HepG2 (cell line): ENCODE data around the gene G6PD. TPM values are rescaled to one million over a fixed set of nuclear protein-coding genes. Genes with fewer than 3 reads are reported as not detected.
A peak's percentile ranks its signal among the peaks of the same experiment; 100 is the strongest.

Source experiments
- ARNTL ChIP-seq: sonication (generic); formaldehyde crosslinking; IDR thresholded peaks from 2 replicates; pipeline ENCODE4 v1.4.0; 2020; ENCODE audit warnings: mild to moderate bottlenecking, missing genetic modification reagents
- ATF2 ChIP-seq: sonication (generic); formaldehyde crosslinking; IDR thresholded peaks from 2 replicates; pipeline ENCODE4 v1.4.0; 2020; ENCODE audit warnings: missing genetic modification reagents
- ISL2 ChIP-seq: sonication (generic); formaldehyde crosslinking; IDR thresholded peaks from 2 replicates; pipeline ENCODE4 v1.5.0; 2020; ENCODE audit warnings: missing genetic modification reagents
- KLF11 ChIP-seq: IDR thresholded peaks from 2 replicates; pipeline ENCODE4 v1.6.1; 2016; ENCODE audit warnings: missing compliant biosample characterization
- KLF9 ChIP-seq: IDR thresholded peaks from 2 replicates; pipeline ENCODE4 v1.6.1; 2016; ENCODE audit warnings: low read depth
- MATR3 ChIP-seq: sonication (generic); formaldehyde crosslinking; IDR thresholded peaks from 2 replicates; pipeline ENCODE4 v1.4.0; 2020; ENCODE audit warnings: missing genetic modification reagents
- MEIS1 ChIP-seq: sonication (generic); formaldehyde crosslinking; IDR thresholded peaks from 2 replicates; pipeline ENCODE4 v1.9.0; 2021; ENCODE audit warnings: mild to moderate bottlenecking, missing genetic modification reagents, moderate library complexity, borderline replicate concordance
- NCOA5 ChIP-seq: sonication (generic); formaldehyde crosslinking; IDR thresholded peaks from 2 replicates; pipeline ENCODE4 v1.4.0; 2020; ENCODE audit warnings: missing genetic modification reagents
- NFE2 ChIP-seq: sonication (generic); formaldehyde crosslinking; IDR thresholded peaks from 2 replicates; pipeline ENCODE4 v1.4.0; 2020; ENCODE audit warnings: missing genetic modification reagents
- PAWR ChIP-seq: sonication (generic); formaldehyde crosslinking; IDR thresholded peaks from 2 replicates; pipeline ENCODE4 v1.4.0; 2020; ENCODE audit warnings: missing genetic modification reagents, mild to moderate bottlenecking, borderline replicate concordance
- PITX1 ChIP-seq: sonication (generic); formaldehyde crosslinking; IDR thresholded peaks from 2 replicates; pipeline ENCODE4 v1.5.1; 2020; ENCODE audit warnings: mild to moderate bottlenecking, missing genetic modification reagents
- REST ChIP-seq, 2 experiments: IDR thresholded peaks; 2 replicates each; pipeline ENCODE4 v1.6.1; 2011 to 2012; ENCODE audit warnings: low read length in 2 of 2, borderline replicate concordance in 1 of 2, low read depth in 1 of 2, mild to moderate bottlenecking in 1 of 2, moderate library complexity in 1 of 2
- RFX5 ChIP-seq: IDR thresholded peaks from 2 replicates; pipeline ENCODE4 v1.6.1; 2011; ENCODE audit warnings: low read depth, low read length, improper control_type of control experiment
- RFXAP ChIP-seq: sonication (generic); formaldehyde crosslinking; IDR thresholded peaks from 2 replicates; pipeline ENCODE4 v1.4.0; 2020; ENCODE audit warnings: missing genetic modification reagents, borderline replicate concordance
- SOX5 ChIP-seq: IDR thresholded peaks from 2 replicates; pipeline ENCODE4 v1.6.1; 2016; ENCODE audit warnings: borderline replicate concordance
- SPEN ChIP-seq: sonication (generic); formaldehyde crosslinking; IDR thresholded peaks from 2 replicates; pipeline ENCODE4 v1.5.1; 2020; ENCODE audit warnings: low read depth, mild to moderate bottlenecking, missing genetic modification reagents
- TEF ChIP-seq: sonication (generic); formaldehyde crosslinking; IDR thresholded peaks from 2 replicates; pipeline ENCODE4 v1.5.0; 2020; ENCODE audit warnings: missing genetic modification reagents
- TFAP4 ChIP-seq: sonication (generic); IDR thresholded peaks from 2 replicates; pipeline ENCODE4 v1.6.1; 2016; ENCODE audit warnings: low read depth, borderline replicate concordance
- ZNF224 ChIP-seq: sonication (generic); formaldehyde crosslinking; IDR thresholded peaks from 2 replicates; pipeline ENCODE4 v1.5.0; 2020; ENCODE audit warnings: mild to moderate bottlenecking, missing genetic modification reagents
- ZNF296 ChIP-seq: sonication (generic); formaldehyde crosslinking; conservative IDR thresholded peaks from 2 replicates; pipeline ENCODE4 v1.5.0; 2020; ENCODE audit warnings: mild to moderate bottlenecking, missing genetic modification reagents
- ZNF329 ChIP-seq: sonication (generic); formaldehyde crosslinking; IDR thresholded peaks from 2 replicates; pipeline ENCODE4 v1.9.0; 2021; ENCODE audit warnings: low read depth, mild to moderate bottlenecking, missing genetic modification reagents
- ZNF724P ChIP-seq: sonication (generic); formaldehyde crosslinking; IDR thresholded peaks from 2 replicates; pipeline ENCODE4 v1.8.0; 2022; ENCODE audit warnings: missing genetic modification reagents, borderline replicate concordance
- ZNF740 ChIP-seq: sonication (generic); formaldehyde crosslinking; IDR thresholded peaks from 2 replicates; pipeline ENCODE4 v1.4.0; 2020; ENCODE audit warnings: missing genetic modification reagents
- ZNF878 ChIP-seq: sonication (generic); formaldehyde crosslinking; IDR thresholded peaks from 2 replicates; pipeline ENCODE4 v1.8.1; 2023; ENCODE audit warnings: mild to moderate bottlenecking, missing genetic modification reagents, moderate library complexity
- polyA plus RNA-seq, 8 experiments: library from polyadenylated mRNA; depleted of rRNA in 3 of 8; stranded (reverse) in 7 of 8; unstranded in 1 of 8; fragments of >200 nt; fragmentation: Illumina TruSeq in 4 of 8; extraction: Trizol in 4 of 8; gene quantifications; 2 replicates each; pipeline versions ENCODE4 v1.2.1 to v1.2.3, GENCODE V29; 2011 to 2016; ENCODE audit warnings: low read depth in 4 of 8, missing spikeins in 1 of 8, mixed read lengths in 1 of 8; ENCODE audit not compliant: insufficient read depth in 1 of 8
- total RNA-seq, 5 experiments: library from RNA; depleted of rRNA; stranded (reverse); fragments of >200 nt; fragmentation: Illumina TruSeq; extraction: Trizol; gene quantifications; 2 replicates each; pipeline ENCODE4 v1.2.3, GENCODE V29; 2016; ENCODE audit warnings: low read depth in 1 of 5

G6PD gene
- total and polyA plus RNA-seq, 2 of the 13 experiments (the other 11 are each of a cell fraction or from before 2014, with no cell fraction given) = 18.8 to 28.8 TPM

GRCh38 chrX:154540897-154541535 is 5.6 kb downstream of the G6PD start (continued):
- no peak for TF ChIP-seq ZNF878 (CRISPR knock-in tag)
- TF ChIP-seq PAWR (CRISPR knock-in tag) = no peak
- TF ChIP-seq NCOA5 (CRISPR knock-in tag) = no peak
- TF ChIP-seq ZNF329 (CRISPR knock-in tag) = no peak
- TF ChIP-seq ZNF224 (CRISPR knock-in tag) = no peak
- TF ChIP-seq ZNF296 (CRISPR knock-in tag) = no peak
- no peak for TF ChIP-seq KLF11
- no peak for TF ChIP-seq RFXAP (CRISPR knock-in tag)
- TF ChIP-seq ISL2 (CRISPR knock-in tag) = 0 out of 2 replicates have a peak, but pooled peaks have one; percentile 25
- TF ChIP-seq NFE2 (CRISPR knock-in tag) = peak; percentile 41; the same call in 1 of the 2 replicates
- peak; percentile 67; the same call in 1 of the 2 replicates for TF ChIP-seq PITX1
- TF ChIP-seq TFAP4 = no peak
- no peak for TF ChIP-seq TEF (CRISPR knock-in tag)
- no peak for TF ChIP-seq ZNF724P (CRISPR knock-in tag)
- no peak for TF ChIP-seq MATR3 (CRISPR knock-in tag)
- TF ChIP-seq REST (IDR thresholded peaks at IDR 0.05; ENCODE audit: borderline replicate concordance in 1 of 2, low read depth in 1 of 2, low read length in 2 of 2) = no peak; a peak in 1 of 4 replicates
- no peak for TF ChIP-seq RFX5
- no peak for TF ChIP-seq ARNTL (CRISPR knock-in tag)
- TF ChIP-seq SOX5 (CRISPR knock-in tag) = peak; percentile 36; the same call in 1 of the 2 replicates
- TF ChIP-seq KLF9 = no peak
- TF ChIP-seq MEIS1 (CRISPR knock-in tag) = no peak
- no peak for TF ChIP-seq ATF2 (CRISPR knock-in tag)
- no peak for TF ChIP-seq ZNF740 (CRISPR knock-in tag)
- no peak for TF ChIP-seq SPEN (CRISPR knock-in tag)
